T-helper 9 cell (primary cell): ENCODE measurements around the gene MTMR4.
"Not testable (repeated sequence)": the region's sequence is repeated elsewhere in the genome, so short reads cannot be mapped to it uniquely, and the experiment has no call there.

Experiments used
- DNase-seq: peaks from one replicate; pipeline ENCODE4 v3.0.0-alpha.2; 2020
- total RNA-seq, 2 donors: gene quantifications; one replicate each; lab custom pipeline; 2026; lab: John Stamatoyannopoulos, UW

MTMR4 gene
- 73.4 to 136 reads per million in 2 donors for total RNA-seq

- DNase-seq, result peak; percentile 68
These were observed at the start of gene MTMR4 for GRCh38 chr17:58513965-58514769. MTMR4 (minus strand) TSS chr17:58514638; CDS start chr17:58514407, 231 bp downstream.

DNA sequence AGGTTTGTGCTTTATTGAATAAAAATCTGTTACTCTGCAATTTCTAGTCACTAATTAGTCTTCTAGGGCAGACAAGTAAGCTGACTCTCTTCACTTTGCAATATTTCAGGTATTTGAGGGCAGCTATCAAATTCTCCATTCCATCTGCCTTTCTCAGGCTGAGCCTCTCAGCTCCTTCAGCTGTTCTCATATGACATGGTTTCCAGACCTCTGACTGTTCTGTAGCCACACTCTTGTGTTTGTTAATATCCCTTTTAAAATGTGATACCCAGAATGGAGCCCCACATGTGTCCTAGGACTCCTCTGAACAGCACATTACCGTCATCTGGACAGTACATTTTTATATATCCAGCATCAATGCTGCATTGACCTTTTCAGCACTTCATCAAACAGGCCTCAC is 46.1 kb upstream of the MTMR4 start:
- DNase-seq, result no peak

GRCh38 chr17:58557981-58558380 is 43.5 kb upstream of the MTMR4 start:
- no peak for DNase-seq

DNA sequence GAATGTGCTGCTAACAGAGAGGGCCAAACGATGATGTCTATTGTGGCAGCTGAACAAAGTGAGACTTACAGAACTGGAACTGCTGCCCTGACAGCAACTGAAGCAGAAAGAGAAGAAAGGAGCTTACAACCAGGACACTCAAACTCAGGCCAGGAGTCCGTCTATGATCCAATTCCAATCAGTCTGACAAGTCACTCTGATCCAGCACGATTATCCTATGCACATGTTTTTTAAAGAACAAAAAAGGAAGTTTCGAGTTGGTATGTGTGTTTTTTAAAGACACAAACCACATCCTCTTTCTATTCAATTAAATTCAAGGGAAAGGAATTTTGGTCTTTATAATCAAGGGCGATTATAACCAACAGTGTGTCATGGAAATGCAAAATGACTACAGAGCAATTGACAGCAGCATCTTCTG is 42.4 kb upstream of the MTMR4 start:
- DNase-seq, result no peak

- DNase-seq, result not testable (repeated sequence)
These were observed 40.7 kb upstream of the MTMR4 start for GRCh38 chr17:58555109-58555508.

DNA sequence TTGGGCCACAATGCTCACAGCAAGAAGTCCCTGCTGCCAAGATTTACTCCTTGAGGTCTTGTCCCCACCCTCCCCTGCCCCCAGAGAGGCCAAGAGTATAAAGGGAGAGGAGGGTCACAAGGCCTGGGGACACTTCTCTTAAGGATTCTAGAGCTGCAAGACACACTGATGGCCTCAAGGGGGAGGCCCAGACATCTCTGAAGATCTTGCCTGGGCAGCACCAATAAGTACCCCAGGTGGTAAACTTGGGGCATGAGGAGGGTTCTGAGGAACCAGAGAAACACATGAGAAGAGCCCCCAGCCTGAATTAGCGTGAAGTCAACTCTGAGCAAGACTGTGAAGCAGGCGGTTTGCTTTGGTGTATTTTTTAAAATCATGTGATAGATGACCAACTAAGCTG is 26.8 kb upstream of the MTMR4 start:
- no peak for DNase-seq

DNA sequence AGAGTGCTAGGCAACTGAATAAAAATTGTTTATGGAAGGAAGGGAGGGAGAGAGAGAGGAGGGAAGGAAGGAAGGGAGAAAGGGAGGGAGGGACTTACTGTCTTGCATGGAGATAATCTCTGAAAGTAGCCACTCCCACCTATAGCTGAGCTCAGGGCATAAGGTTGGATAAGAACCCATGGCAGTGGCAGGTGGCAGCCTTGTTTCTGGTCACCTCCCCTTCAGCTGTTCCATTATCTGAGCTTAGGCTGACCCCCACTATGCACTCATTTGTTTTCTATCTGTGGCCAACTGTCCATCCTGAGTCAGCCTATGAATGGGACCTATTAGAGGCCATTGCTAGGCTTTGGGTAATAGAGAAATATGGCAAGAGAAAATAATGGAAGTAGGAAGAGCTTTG is 25.3 kb upstream of the MTMR4 start:
- DNase-seq, result no peak

GRCh38 chr17:58538811-58539409 is 24.5 kb upstream of the MTMR4 start:
- no peak for DNase-seq

DNA sequence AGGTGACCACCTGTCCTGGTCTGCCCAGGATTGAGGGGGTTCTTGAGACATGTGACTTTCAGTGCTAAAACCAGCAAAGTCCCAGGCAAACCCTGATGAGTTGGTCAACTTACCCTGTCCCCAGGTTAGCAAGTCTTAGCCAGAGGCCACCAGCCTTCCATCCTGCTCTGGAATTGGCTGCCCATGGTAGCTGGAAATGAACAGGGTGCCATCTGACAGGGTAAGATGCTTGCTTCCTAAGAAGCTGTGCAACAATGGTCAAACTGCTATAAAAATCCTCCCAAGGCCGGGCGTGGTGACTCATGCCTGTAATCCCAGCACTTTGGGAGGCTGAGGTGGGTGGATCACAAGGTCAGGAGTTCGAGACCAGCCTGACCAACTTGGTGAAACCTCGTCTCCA is 22.8 kb upstream of the MTMR4 start:
- no peak for DNase-seq

DNA sequence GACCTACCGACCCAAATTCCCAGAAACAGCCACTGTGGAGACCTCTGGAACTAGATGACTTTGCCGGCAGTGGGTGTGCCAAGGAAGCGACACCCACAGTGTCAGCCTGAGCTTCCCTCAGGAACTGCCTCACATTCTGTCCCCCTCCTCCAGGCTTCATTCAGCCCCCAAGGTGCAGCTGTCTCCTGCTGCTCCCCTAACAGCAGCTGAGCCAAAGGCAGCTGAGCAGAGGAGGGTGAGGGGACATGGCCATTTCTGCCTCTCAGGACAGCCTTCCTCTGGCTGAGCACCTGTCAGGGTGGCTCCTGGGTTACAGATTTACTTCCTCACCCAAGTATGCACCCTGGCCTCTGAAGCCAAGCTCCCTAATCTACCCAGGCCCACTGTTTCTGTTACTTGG is 22.1 kb upstream of the MTMR4 start:
- DNase-seq, result no peak

DNA sequence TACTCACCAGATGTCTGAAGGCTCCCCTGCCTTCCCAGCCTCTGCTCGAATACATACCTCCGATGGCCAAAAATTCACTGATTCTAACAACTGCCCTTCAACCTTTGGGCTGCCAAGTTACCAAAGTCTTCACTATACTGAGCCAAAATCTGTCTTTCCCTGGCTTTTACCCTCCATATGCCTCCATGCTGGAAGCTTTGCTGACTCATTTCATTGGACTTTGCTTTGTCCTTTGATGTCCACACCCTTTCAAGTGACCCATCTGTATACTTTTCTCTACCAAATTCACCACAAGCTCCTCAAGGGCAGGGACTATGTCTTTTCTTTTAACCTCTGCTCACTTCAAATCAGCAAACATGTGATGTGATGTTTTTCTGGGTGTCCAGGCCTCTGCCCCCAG is 21.0 kb upstream of the MTMR4 start:
- DNase-seq, result no peak

- DNase-seq, result no peak
These were observed 20.5 kb upstream of the MTMR4 start for GRCh38 chr17:58534901-58535421.

DNA sequence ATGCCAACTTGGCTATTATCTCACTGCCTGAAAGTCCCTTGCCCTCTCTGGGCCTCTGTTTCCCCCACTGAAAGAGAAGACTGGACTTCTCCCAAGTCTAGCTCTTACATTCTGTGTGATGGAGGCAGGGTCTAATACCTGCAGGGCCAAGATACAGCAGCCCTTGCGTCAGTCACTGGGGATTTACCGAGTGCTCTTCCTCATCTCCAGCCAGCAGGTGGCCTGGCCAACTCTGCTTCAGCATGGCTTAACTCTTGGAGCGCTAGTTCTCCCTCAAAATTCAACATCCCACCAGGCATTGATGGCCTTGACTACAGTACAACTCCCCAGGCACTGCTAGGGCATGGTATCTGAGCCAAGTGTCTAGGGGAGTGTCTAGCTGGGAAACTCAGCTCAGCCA is 19.9 kb upstream of the MTMR4 start:
- no peak for DNase-seq

DNA sequence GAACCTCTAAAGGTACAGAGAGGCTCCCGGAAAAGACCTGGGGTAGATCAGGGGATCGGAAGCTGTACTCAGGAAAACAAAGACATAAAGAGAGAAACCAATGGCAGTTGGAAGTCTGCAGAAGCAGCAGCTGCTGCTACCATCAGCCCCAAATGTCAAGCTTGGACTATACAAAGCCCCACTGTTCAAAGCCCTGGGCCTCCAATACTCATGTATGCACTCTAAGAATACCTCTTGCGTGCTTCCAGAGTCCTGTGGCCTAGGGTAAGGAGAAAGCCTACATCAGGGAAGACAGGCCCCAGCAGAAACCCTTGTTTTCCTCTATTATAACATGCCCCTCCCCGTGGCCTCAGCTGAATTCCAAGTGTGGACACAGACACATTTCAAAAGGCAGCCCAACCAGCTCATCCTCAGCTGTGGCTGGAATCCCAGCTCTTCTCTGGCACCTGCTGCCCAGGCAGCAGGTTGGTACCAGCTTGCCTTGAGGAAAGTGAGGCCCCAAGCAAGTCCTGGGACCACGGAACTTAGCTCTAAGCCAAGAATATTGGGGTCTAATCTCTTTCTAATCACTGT is 19.3 kb upstream of the MTMR4 start:
- no peak for DNase-seq

- DNase-seq, result no peak
These were observed 18.1 kb upstream of the MTMR4 start for GRCh38 chr17:58532555-58532951.

GRCh38 chr17:58531661-58532554 is 17.5 kb upstream of the MTMR4 start:
- DNase-seq, result peak; percentile 55

DNA sequence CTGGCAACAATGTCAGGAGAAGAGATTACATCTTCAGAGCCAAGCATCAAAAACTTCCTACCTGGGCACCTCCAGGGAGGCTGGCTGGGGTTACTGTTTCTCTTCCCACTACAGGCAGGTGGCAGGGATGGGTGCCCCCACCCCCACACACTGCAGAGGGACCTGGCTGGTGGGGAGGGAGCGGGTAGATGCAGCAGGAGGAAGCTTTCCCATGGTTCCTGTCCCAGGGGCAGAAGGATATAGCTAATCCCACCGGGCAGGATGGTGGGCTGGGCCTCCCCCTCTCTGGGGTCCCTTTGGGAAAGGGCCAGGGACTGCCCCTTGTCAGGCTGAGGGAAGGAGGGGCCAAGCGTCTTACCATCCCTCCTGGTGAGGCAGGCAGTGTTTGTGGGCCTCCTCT is 16.7 kb upstream of the MTMR4 start:
- DNase-seq, result no peak

DNA sequence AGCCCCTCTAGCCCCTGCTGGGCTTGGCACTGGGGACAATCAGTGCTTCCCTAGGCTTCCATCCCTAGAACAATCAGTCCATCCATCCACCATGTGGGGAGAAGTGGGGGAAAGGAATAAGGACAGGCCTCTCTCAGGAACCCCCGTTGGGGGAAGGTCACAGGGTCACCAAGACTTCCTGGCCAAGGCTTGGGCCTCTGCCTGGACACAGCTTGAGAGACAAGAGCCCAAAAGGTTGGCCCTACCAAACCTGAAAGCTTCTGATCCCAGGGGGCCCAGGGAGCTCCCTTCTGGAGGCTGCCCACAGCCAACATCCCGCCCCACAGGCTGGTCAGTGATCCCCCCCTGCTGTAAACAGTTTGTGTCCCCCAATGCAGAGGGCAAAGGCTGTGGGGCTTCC is 16.2 kb upstream of the MTMR4 start:
- DNase-seq, result no peak

GRCh38 chr17:58529275-58529674 is 14.8 kb upstream of the MTMR4 start:
- DNase-seq, result no peak

DNA sequence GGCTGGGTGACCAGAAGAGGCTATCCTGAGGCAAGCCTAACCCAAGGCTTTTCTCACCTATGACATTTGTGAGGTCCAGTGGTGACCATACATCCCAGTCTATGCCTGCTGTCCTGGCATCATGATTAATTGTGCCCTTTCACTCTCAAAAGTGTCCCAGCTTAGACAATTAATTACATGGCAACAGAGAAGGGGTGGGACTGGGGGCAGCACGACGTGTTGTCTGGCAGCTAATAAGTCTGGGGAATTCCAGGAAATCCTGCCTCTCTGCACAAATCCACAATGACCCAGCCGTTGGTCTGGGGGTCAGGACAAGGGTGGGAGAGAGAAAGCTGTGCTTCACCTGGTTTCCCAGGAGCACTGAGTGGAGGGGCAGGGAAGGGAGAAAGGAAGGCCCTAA is 14.0 kb upstream of the MTMR4 start:
- no peak for DNase-seq

- no peak for DNase-seq
These were observed 13.5 kb upstream of the MTMR4 start for GRCh38 chr17:58527949-58528348.

- no peak for DNase-seq
These were observed 12.9 kb upstream of the MTMR4 start for GRCh38 chr17:58527306-58527705.

DNA sequence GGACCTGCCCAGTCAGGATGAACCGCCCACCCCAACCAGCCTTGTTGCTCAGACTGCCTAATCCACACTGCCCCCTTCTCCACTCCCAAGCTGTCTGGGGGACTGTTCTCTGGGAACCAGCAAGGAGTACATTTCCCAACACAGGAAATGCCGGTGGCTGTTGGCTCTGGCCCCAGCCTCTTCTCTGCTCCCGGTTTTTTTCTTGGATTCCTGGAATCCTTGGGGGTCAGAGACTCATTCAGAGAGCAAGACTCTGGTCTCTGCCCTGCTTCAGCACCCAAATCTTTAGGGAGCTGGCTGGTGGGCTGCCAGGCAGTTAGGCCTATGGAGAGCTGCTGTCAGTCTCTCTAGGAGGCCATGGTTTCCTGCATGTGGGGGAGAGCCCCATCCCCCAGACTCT is 10.8 kb upstream of the MTMR4 start:
- no peak for DNase-seq
